Liver (tissue), 9 donors: ENCODE data around the gene MYO7A. TPM values are rescaled to one million over a fixed set of nuclear protein-coding genes. Genes with fewer than 3 reads are reported as not detected.
A peak's percentile ranks its signal among the peaks of the same experiment; 100 is the strongest.

ENCODE experiments used
- DNase-seq: peaks from one replicate; pipeline ENCODE4 v3.0.0-alpha.2; 2017; ENCODE audit warnings: low spot score
- H3K27ac ChIP-seq, 2 donors: one replicate each; pipeline ENCODE4 v1.7.0; 2013; ENCODE audit warnings: inconsistent platforms in 2 of 2, low read length in 2 of 2, control low read depth in 1 of 2, low read depth in 1 of 2, mild to moderate bottlenecking in 1 of 2
- H3K27me3 ChIP-seq, 4 donors: one replicate each; pipeline versions ENCODE4 v1.6.1 to v1.7.0; 2013; ENCODE audit warnings: low read length in 3 of 4, inconsistent platforms in 1 of 4, mild to moderate bottlenecking in 1 of 4, moderate library complexity in 1 of 4; ENCODE audit not compliant: control insufficient read depth in 4 of 4, insufficient read depth in 4 of 4
- H3K36me3 ChIP-seq, 4 donors: one replicate each; pipeline versions ENCODE4 v1.6.1 to v1.7.0; 2013; ENCODE audit warnings: low read length in 3 of 4, mild to moderate bottlenecking in 3 of 4, low read depth in 1 of 4, moderate library complexity in 1 of 4; ENCODE audit not compliant: control insufficient read depth in 4 of 4, insufficient read depth in 3 of 4
- H3K4me1 ChIP-seq, 4 donors: one replicate each; pipeline versions ENCODE4 v1.6.1 to v1.7.0; 2013; ENCODE audit warnings: low read length in 3 of 4, mild to moderate bottlenecking in 3 of 4, moderate library complexity in 1 of 4; ENCODE audit not compliant: control insufficient read depth in 4 of 4, insufficient read depth in 4 of 4
- H3K4me3 ChIP-seq, 3 donors: one replicate each; pipeline versions ENCODE4 v1.6.1 to v1.7.0; 2013; ENCODE audit warnings: low read length in 3 of 3, control low read depth in 1 of 3, low read depth in 1 of 3, mild to moderate bottlenecking in 1 of 3
- H3K9ac ChIP-seq, 2 donors: one replicate each; pipeline ENCODE4 v1.7.0; 2013; ENCODE audit warnings: low read length in 2 of 2, mild to moderate bottlenecking in 2 of 2, moderate library complexity in 2 of 2, control low read depth in 1 of 2, low read depth in 1 of 2
- H3K9me3 ChIP-seq, 4 donors: one replicate each; pipeline versions ENCODE4 v1.6.1 to v1.7.0; 2013; ENCODE audit warnings: low read length in 3 of 4; ENCODE audit not compliant: control insufficient read depth in 4 of 4
- EGR1 ChIP-seq, 2 donors: IDR thresholded peaks; 2 replicates each; pipeline ENCODE4 v1.6.1; 2016 to 2018; ENCODE audit warnings: antibody characterized with exemption in 2 of 2, low read depth in 2 of 2
- FOXA1 ChIP-seq: IDR thresholded peaks from 2 replicates; pipeline ENCODE4 v1.6.1; 2016; ENCODE audit warnings: antibody characterized with exemption
- FOXA2 ChIP-seq: IDR thresholded peaks from 2 replicates; pipeline ENCODE4 v1.6.1; 2016; ENCODE audit warnings: antibody characterized with exemption
- HNF4A ChIP-seq, 2 donors: conservative IDR thresholded peaks; 2 replicates each; pipeline ENCODE4 v1.6.1; 2016; ENCODE audit warnings: antibody characterized with exemption in 2 of 2, mild to moderate bottlenecking in 2 of 2
- HNF4G ChIP-seq: IDR thresholded peaks from 2 replicates; pipeline ENCODE4 v1.6.1; 2016; ENCODE audit warnings: antibody characterized with exemption
- JUND ChIP-seq, 2 donors: IDR thresholded peaks; 2 replicates each; pipeline ENCODE4 v1.6.1; 2016; ENCODE audit warnings: antibody characterized with exemption in 2 of 2
- NR2F2 ChIP-seq: IDR thresholded peaks from 2 replicates; pipeline ENCODE4 v1.6.1; 2016; ENCODE audit warnings: antibody characterized with exemption
- RAD21 ChIP-seq, 2 donors: IDR thresholded peaks; 2 replicates each; pipeline ENCODE4 v1.6.1; 2016; ENCODE audit warnings: antibody characterized with exemption in 2 of 2, mild to moderate bottlenecking in 2 of 2
- SP1 ChIP-seq: IDR thresholded peaks from 2 replicates; pipeline ENCODE4 v1.6.1; 2018; ENCODE audit warnings: antibody characterized with exemption, mild to moderate bottlenecking
- TAF1 ChIP-seq: conservative IDR thresholded peaks from 2 replicates; pipeline ENCODE4 v1.6.1; 2016; ENCODE audit warnings: antibody characterized with exemption, mild to moderate bottlenecking
- YY1 ChIP-seq: IDR thresholded peaks from 2 replicates; pipeline ENCODE4 v1.6.1; 2016; ENCODE audit warnings: antibody characterized with exemption, mild to moderate bottlenecking
- WGBS: extraction: QIAGEN DNeasy Blood & Tissue Kit; methylation state at CpG from one replicate; pipeline ENCODE4 v1.1.7; 2013; 5-methylcytosine and 5-hydroxymethylcytosine counted together
- polyA plus RNA-seq, 2 donors: library from polyadenylated mRNA; stranded (reverse) in 1 of 2; unstranded in 1 of 2; fragments of 200-250 nt in 1 of 2; fragments of >200 nt in 1 of 2; fragmentation: Nextera tagmentation in 1 of 2; extraction: Ambion mirVana in 1 of 2; gene quantifications; one replicate each; pipeline versions ENCODE4 v1.2.1 to v1.2.3, GENCODE V29; 2013 to 2015
- total RNA-seq, 2 donors: library from RNA; depleted of rRNA; stranded (reverse); fragments of >200 nt; gene quantifications; one replicate each; pipeline ENCODE4 v1.2.3, GENCODE V29; 2014
- TF ChIP-seq, protein P1 (sequence below): IDR thresholded peaks from 2 replicates; pipeline ENCODE4 v1.6.1; 2016; ENCODE audit warnings: antibody characterized with exemption
- TF ChIP-seq, protein P2 (sequence below): IDR thresholded peaks from 2 replicates; pipeline ENCODE4 v1.6.1; 2016; ENCODE audit warnings: antibody characterized with exemption
- TF ChIP-seq, protein P3 (sequence below): IDR thresholded peaks from 2 replicates; pipeline ENCODE4 v1.6.1; 2016; ENCODE audit warnings: antibody characterized with exemption, mild to moderate bottlenecking
- TF ChIP-seq, protein P4 (sequence below): IDR thresholded peaks from 2 replicates; pipeline ENCODE4 v1.6.1; 2016; ENCODE audit warnings: antibody characterized with exemption
- TF ChIP-seq, protein P5 (sequence below): fragments of 150-350 bp; IDR thresholded peaks from 2 replicates; pipeline ENCODE4 v1.5.1; 2017; ENCODE audit warnings: improper control_type of control experiment, low read depth, low read length; ENCODE audit not compliant: missing input control
- donor health status: healthy.
- donor health status: healthy.
- donor health status: healthy.
- donor health status: healthy.
- donor health status: healthy.

MYO7A gene
- total and polyA plus RNA-seq, 4 donors = 7.3 to 33.6 (median 11.3) TPM

DNA sequence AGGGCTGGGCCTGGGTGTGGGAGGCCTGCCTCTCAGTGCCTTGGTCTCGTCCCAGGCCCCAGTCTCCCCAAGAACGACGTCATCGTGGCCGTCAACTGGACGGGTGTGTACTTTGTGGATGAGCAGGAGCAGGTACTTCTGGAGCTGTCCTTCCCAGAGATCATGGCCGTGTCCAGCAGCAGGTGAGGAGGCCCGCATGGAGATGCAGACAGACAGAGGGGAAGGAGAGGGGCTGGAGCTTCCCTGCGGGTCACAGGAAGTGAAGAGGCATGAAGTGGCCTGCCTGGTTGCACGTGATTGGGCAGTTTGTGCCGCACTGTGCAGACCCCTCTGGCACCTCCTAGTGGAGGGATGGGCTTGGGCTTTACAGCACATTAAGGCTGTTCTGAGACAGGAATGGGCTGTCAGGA, 70.4 kb downstream of the MYO7A start:
- 87% methylated on average over 11 of the region's 11 CpGs for WGBS

DNA sequence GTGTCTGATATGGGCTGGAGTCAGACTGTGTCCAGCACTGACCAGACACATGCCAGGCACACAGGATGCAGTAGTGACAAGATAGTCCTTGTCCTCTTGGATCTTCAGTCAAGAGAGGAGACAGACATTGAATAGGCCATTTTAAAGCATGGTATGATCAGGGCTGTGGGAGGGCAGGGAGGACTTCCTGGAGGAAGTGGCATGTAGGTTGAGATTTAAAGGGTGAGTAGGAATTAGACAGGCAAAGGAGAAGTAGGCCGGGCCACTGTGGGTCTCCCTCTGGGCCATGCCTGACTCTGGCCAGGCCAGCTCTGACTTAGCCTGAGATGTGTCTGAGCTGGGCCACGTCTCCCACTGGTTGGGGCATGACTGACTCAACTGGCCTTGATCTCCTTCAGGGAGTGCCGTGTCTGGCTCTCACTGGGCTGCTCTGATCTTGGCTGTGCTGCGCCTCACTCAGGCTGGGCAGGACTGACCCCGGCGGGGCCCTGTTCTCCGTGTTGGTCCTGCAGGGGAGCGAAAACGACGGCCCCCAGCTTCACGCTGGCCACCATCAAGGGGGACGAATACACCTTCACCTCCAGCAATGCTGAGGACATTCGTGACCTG, 71.2 kb downstream of the MYO7A start:
- no peak overlapping the region for H3K9ac ChIP-seq
- H3K27me3 ChIP-seq = no peaks in the 10 kb centered on the region
- H3K27ac ChIP-seq = no peak overlapping the region
- H3K4me1 ChIP-seq = no peaks in the 10 kb centered on the region
- DNase-seq = no peak
- H3K9me3 ChIP-seq = no peaks in the 10 kb centered on the region
- TF ChIP-seq SP1 = no peak
- TF ChIP-seq RAD21 (IDR thresholded peaks at IDR 0.05) = no peak
- TF ChIP-seq, protein P1, sequence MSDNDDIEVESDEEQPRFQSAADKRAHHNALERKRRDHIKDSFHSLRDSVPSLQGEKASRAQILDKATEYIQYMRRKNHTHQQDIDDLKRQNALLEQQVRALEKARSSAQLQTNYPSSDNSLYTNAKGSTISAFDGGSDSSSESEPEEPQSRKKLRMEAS = no peak
- TF ChIP-seq, protein P2, sequence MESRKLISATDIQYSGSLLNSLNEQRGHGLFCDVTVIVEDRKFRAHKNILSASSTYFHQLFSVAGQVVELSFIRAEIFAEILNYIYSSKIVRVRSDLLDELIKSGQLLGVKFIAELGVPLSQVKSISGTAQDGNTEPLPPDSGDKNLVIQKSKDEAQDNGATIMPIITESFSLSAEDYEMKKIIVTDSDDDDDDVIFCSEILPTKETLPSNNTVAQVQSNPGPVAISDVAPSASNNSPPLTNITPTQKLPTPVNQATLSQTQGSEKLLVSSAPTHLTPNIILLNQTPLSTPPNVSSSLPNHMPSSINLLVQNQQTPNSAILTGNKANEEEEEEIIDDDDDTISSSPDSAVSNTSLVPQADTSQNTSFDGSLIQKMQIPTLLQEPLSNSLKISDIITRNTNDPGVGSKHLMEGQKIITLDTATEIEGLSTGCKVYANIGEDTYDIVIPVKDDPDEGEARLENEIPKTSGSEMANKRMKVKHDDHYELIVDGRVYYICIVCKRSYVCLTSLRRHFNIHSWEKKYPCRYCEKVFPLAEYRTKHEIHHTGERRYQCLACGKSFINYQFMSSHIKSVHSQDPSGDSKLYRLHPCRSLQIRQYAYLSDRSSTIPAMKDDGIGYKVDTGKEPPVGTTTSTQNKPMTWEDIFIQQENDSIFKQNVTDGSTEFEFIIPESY = no peak
- TF ChIP-seq, protein P3, sequence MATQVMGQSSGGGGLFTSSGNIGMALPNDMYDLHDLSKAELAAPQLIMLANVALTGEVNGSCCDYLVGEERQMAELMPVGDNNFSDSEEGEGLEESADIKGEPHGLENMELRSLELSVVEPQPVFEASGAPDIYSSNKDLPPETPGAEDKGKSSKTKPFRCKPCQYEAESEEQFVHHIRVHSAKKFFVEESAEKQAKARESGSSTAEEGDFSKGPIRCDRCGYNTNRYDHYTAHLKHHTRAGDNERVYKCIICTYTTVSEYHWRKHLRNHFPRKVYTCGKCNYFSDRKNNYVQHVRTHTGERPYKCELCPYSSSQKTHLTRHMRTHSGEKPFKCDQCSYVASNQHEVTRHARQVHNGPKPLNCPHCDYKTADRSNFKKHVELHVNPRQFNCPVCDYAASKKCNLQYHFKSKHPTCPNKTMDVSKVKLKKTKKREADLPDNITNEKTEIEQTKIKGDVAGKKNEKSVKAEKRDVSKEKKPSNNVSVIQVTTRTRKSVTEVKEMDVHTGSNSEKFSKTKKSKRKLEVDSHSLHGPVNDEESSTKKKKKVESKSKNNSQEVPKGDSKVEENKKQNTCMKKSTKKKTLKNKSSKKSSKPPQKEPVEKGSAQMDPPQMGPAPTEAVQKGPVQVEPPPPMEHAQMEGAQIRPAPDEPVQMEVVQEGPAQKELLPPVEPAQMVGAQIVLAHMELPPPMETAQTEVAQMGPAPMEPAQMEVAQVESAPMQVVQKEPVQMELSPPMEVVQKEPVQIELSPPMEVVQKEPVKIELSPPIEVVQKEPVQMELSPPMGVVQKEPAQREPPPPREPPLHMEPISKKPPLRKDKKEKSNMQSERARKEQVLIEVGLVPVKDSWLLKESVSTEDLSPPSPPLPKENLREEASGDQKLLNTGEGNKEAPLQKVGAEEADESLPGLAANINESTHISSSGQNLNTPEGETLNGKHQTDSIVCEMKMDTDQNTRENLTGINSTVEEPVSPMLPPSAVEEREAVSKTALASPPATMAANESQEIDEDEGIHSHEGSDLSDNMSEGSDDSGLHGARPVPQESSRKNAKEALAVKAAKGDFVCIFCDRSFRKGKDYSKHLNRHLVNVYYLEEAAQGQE = no peak
- TF ChIP-seq TAF1 = no peak
- TF ChIP-seq EGR1 (IDR thresholded peaks at IDR 0.05; ENCODE audit: low read depth in 2 of 2) = no peak
- TF ChIP-seq, protein P4, sequence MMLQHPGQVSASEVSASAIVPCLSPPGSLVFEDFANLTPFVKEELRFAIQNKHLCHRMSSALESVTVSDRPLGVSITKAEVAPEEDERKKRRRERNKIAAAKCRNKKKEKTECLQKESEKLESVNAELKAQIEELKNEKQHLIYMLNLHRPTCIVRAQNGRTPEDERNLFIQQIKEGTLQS = no peak
- no peak for TF ChIP-seq NR2F2
- TF ChIP-seq HNF4A (conservative IDR thresholded peaks at IDR 0.05) = no peak
- no peak for TF ChIP-seq FOXA1
- TF ChIP-seq HNF4G = no peak
- TF ChIP-seq, protein P5, sequence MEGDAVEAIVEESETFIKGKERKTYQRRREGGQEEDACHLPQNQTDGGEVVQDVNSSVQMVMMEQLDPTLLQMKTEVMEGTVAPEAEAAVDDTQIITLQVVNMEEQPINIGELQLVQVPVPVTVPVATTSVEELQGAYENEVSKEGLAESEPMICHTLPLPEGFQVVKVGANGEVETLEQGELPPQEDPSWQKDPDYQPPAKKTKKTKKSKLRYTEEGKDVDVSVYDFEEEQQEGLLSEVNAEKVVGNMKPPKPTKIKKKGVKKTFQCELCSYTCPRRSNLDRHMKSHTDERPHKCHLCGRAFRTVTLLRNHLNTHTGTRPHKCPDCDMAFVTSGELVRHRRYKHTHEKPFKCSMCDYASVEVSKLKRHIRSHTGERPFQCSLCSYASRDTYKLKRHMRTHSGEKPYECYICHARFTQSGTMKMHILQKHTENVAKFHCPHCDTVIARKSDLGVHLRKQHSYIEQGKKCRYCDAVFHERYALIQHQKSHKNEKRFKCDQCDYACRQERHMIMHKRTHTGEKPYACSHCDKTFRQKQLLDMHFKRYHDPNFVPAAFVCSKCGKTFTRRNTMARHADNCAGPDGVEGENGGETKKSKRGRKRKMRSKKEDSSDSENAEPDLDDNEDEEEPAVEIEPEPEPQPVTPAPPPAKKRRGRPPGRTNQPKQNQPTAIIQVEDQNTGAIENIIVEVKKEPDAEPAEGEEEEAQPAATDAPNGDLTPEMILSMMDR = no peak
- TF ChIP-seq JUND (IDR thresholded peaks at IDR 0.05) = no peak
- peaks cover 0 to 50% (median 14%) of the 10 kb centered on the region in 4 donors for H3K36me3 ChIP-seq
- H3K4me3 ChIP-seq = no peak overlapping the region
- WGBS = 96% methylated on average over 13 of the region's 13 CpGs

More for the DNA sequence above, 70.4 kb downstream of the MYO7A start:
- no peaks in the 10 kb centered on the region for H3K9me3 ChIP-seq
- TF ChIP-seq, protein P1 = no peak
- no peak for TF ChIP-seq HNF4A (conservative IDR thresholded peaks at IDR 0.05)
- no peak for TF ChIP-seq FOXA2
- peak in 1 of 2 donors; percentile 65 for TF ChIP-seq RAD21 (IDR thresholded peaks at IDR 0.05)
- TF ChIP-seq, protein P5 = peak; percentile 33
- no peak for TF ChIP-seq FOXA1
- no peak for TF ChIP-seq YY1
- TF ChIP-seq EGR1 (IDR thresholded peaks at IDR 0.05; ENCODE audit: low read depth in 2 of 2) = no peak
- no peak overlapping the region for H3K27ac ChIP-seq
- no peak overlapping the region for H3K9ac ChIP-seq
- no peak for DNase-seq
- H3K4me3 ChIP-seq = no peak overlapping the region
- H3K4me1 ChIP-seq = no peaks in the 10 kb centered on the region
- H3K27me3 ChIP-seq = no peaks in the 10 kb centered on the region
- H3K36me3 ChIP-seq = peaks cover 0 to 47% (median 14%) of the 10 kb centered on the region in 4 donors
